ENCODE data around the gene F11. TPM values are rescaled to one million over a fixed set of nuclear protein-coding genes. Genes with fewer than 3 reads are reported as not detected.

Gene F11
- total RNA-seq, 2 experiments from 2014 or later: not detected

DNA sequence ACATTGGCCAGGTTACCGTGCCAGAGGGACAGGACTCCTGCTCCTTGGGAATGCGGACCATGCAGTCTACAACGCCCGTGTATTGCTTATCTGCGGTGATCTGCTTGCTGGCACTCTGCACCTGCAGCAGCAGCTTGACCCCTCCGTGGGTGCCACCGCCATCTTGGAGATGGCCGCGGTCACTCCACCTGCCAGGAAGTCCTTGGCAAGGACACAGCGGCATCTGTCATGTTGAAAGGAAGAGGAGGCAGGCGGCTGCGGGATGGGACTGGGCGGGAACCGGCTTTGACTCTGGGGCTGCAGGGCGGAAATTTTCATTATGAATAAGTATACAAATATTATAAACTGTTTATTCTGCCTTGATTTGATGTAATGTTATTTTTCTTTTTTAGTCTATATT, 63.4 kb downstream of the F11 start:
- Mint-ChIP-seq H3K27ac (no peak overlapping the region), H3K4me3 (no peak overlapping the region), H3K36me3 (ENCODE audit: low read depth) (no peaks in the 10 kb centered on the region), H3K4me1 (ENCODE audit: low read depth) (no peaks in the 10 kb centered on the region), H3K27me3 (no peaks in the 10 kb centered on the region), H3K9me3 (peaks cover 12% of the 10 kb centered on the region)
- peaks cover 12 to 17% of the 10 kb centered on the region in 2 experiments for H3K9me3 ChIP-seq (ENCODE audit: control insufficient read depth in 1 of 2, insufficient read depth in 1 of 2, low read length in 2 of 2)
- H3K4me1 ChIP-seq (ENCODE audit: insufficient read depth, low read length): no peaks in the 10 kb centered on the region
- H3K27me3 ChIP-seq (ENCODE audit: control insufficient read depth in 1 of 2, insufficient read depth in 2 of 2, low read length in 2 of 2): no peaks in the 10 kb centered on the region
- TF ChIP-seq, protein P1, sequence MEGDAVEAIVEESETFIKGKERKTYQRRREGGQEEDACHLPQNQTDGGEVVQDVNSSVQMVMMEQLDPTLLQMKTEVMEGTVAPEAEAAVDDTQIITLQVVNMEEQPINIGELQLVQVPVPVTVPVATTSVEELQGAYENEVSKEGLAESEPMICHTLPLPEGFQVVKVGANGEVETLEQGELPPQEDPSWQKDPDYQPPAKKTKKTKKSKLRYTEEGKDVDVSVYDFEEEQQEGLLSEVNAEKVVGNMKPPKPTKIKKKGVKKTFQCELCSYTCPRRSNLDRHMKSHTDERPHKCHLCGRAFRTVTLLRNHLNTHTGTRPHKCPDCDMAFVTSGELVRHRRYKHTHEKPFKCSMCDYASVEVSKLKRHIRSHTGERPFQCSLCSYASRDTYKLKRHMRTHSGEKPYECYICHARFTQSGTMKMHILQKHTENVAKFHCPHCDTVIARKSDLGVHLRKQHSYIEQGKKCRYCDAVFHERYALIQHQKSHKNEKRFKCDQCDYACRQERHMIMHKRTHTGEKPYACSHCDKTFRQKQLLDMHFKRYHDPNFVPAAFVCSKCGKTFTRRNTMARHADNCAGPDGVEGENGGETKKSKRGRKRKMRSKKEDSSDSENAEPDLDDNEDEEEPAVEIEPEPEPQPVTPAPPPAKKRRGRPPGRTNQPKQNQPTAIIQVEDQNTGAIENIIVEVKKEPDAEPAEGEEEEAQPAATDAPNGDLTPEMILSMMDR (IDR thresholded peaks at IDR 0.05): no peak
- no peak for DNase-seq
- H3K27ac ChIP-seq (ENCODE audit: low read depth in 1 of 2, low read length in 2 of 2): no peak overlapping the region
- H3K4me3 ChIP-seq (ENCODE audit: low read length): no peak overlapping the region
- H3K36me3 ChIP-seq (ENCODE audit: insufficient read depth, low read length): no peaks in the 10 kb centered on the region
- POLR2A ChIA-PET: no interaction called here
- intact Hi-C loops (cut with DNase I, micrococcal nuclease): no loop called here
- CTCF ChIA-PET: no interaction called here
- no peak for ATAC-seq (ENCODE audit: poor library complexity)

DNA sequence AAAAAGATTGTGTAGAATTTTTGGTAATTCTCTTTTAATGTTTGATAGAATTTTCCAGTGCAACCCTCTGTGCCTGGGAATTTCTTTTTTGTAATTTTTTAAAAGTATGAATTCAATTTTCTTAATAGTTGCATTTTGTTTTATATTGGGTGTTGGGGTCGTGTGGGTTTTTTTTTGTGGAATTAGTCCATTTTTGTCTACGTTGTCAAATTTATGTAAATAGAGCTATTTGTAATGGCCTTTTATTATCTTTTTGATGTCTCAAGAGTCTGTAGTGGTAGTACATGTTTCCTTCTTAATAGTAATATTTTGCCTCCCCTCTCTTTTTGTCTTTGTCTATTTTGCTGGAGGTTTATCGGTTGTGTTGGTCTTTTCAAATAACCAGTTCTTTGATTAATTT, 64.4 kb downstream of the F11 start:
- H3K27me3 Mint-ChIP-seq: no peaks in the 10 kb centered on the region
- H3K9me3 Mint-ChIP-seq: peaks cover 12% of the 10 kb centered on the region
- Histone ChIP-seq H3K27ac (ENCODE audit: low read depth in 1 of 2, low read length in 2 of 2) (no peak overlapping the region), H3K4me3 (ENCODE audit: low read length) (no peak overlapping the region), H3K27me3 (ENCODE audit: control insufficient read depth in 1 of 2, insufficient read depth in 2 of 2, low read length in 2 of 2) (no peaks in the 10 kb centered on the region), H3K36me3 (ENCODE audit: insufficient read depth, low read length) (no peaks in the 10 kb centered on the region), H3K9me3 (ENCODE audit: control insufficient read depth in 1 of 2, insufficient read depth in 1 of 2, low read length in 2 of 2) (peaks cover 12 to 17% of the 10 kb centered on the region in 2 experiments), H3K4me1 (ENCODE audit: insufficient read depth, low read length) (no peaks in the 10 kb centered on the region)
- no peak overlapping the region for H3K27ac Mint-ChIP-seq
- H3K36me3 Mint-ChIP-seq (ENCODE audit: low read depth): no peaks in the 10 kb centered on the region
- DNase-seq (no peak), ATAC-seq (ENCODE audit: poor library complexity) (no peak)
- intact Hi-C loops (cut with DNase I, micrococcal nuclease): no loop called here
- no peak overlapping the region for H3K4me3 Mint-ChIP-seq
- no peaks in the 10 kb centered on the region for H3K4me1 Mint-ChIP-seq (ENCODE audit: low read depth)
- ChIA-PET CTCF (no interaction called here), POLR2A (no interaction called here)
- TF ChIP-seq, protein P1 (IDR thresholded peaks at IDR 0.05): no peak

DNA sequence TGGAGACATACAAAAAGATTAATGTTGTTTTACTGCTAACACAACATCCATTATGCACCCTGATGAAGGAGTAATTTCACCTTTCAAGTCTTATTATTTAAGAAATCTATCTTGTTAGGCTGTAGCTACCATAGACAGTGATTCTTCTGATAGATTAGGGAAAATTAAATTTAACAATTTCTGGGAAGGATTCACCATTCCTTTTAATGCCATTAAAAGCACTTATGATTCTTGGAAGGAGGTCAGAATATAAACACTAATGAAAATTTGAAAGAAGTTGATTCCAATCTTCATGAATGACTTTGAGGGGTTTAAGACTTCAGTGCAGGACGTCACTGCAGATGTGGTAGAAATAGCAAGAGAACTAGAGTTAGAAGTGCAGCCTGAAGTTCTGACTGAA, 69.8 kb downstream of the F11 start:
- no peak overlapping the region for H3K27ac Mint-ChIP-seq
- no peak overlapping the region for H3K4me3 Mint-ChIP-seq
- TF ChIP-seq, protein P1 (IDR thresholded peaks at IDR 0.05): no peak
- no peak for DNase-seq
- H3K4me1 ChIP-seq (ENCODE audit: insufficient read depth, low read length): no peaks in the 10 kb centered on the region
- no peaks in the 10 kb centered on the region for H3K36me3 ChIP-seq (ENCODE audit: insufficient read depth, low read length)
- no peak overlapping the region for H3K4me3 ChIP-seq (ENCODE audit: low read length)
- ATAC-seq (ENCODE audit: poor library complexity): no peak
- H3K9me3 Mint-ChIP-seq: peaks cover 12% of the 10 kb centered on the region
- H3K9me3 ChIP-seq (ENCODE audit: control insufficient read depth in 1 of 2, insufficient read depth in 1 of 2, low read length in 2 of 2): peaks cover 8 to 12% of the 10 kb centered on the region in 2 experiments
- intact Hi-C loops (cut with DNase I, micrococcal nuclease): no loop called here
- ChIA-PET CTCF (no interaction called here), POLR2A (no interaction called here)
- H3K27me3 ChIP-seq (ENCODE audit: control insufficient read depth in 1 of 2, insufficient read depth in 2 of 2, low read length in 2 of 2): no peaks in the 10 kb centered on the region
- peaks cover 7% of the 10 kb centered on the region for H3K27me3 Mint-ChIP-seq
- no peaks in the 10 kb centered on the region for H3K36me3 Mint-ChIP-seq (ENCODE audit: low read depth)
- H3K4me1 Mint-ChIP-seq (ENCODE audit: low read depth): no peaks in the 10 kb centered on the region
- no peak overlapping the region for H3K27ac ChIP-seq (ENCODE audit: low read depth in 1 of 2, low read length in 2 of 2)

Other genes starting within 250 kb of the F11 start
- gene TLR3, start 197.0 kb upstream of the F11 start, total RNA-seq: under 1 TPM; 0.28 to 0.47 TPM
- 1 to 10 TPM in 1 of 2 experiments, under 1 TPM in 1; 0.61 to 1.1 TPM for gene FAM149A, start 161.5 kb upstream of the F11 start, total RNA-seq
- 10 to 100 TPM; 12.7 to 12.8 TPM for gene CYP4V2, start 74.6 kb upstream of the F11 start, total RNA-seq
- gene KLKB1, start 38.7 kb upstream of the F11 start, total RNA-seq: 1 to 10 TPM; 1.2 TPM